ENCODE results near the gene CCDC60.

CCDC60 gene

DNA sequence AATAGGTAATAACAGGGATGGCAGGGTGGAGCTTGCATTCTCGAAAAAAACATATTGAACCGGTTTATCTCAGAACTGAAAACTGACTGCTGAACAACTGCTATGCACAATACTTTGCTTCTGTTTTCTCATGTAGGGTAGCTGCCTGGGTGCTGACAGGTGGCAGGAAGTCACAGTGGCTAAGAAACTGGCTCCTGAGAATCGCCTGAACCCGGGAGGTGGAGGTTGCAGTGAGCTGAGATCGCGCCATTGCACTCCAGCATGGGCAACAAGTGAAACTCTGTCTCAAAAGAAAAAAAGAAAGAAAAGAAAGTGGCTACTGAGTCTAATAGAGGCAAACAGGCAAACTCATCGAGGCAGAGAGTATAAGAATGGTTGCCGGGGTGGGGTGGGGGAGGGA, 113.1 kb downstream of the CCDC60 start:
- DNase-seq, result no peak

DNA sequence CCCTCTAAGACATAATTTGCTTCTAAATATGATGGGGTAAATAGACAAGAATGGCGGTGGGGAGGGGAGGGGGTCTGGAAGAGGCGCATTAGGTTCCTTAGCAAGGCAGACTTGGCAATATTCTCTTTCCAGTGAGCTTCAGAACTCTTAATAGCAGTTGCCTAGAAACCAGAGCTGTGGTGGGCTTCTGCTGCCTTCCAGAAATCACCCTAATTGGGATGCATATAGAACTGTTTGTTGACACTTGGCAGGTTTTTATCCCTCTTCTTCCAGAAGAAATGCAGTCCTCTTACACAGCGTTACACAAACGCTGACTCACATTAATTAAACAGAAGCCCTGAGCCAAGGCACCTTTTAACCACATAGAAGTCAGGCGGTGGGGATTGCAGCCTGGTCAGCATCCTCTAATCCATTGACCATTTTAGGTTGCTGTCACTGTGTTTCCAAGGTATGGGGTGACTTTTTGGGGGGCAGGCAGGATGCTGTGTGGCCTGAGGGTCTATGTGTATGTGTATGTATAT, 114.1 kb downstream of the CCDC60 start:
- peak; percentile 46 to 67 for DNase-seq

DNA sequence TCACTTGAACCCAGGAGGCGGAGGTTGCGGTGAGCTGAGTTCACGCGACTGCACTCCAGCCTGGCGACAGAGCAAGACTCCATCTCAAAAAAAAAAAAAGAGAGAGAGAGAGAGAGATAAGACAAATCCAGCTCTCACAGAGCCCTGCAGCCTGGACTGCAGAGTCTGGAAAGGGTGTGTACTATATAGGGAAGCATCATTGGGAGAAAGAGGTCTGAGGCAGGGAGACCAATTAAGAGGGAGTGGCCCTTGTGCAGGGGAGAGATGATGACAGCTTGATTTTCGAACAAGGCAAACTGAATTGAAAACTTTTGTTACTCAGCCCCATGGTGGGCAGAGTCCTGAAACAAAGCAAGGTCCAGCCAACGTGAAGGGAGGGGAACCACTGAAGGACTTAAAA, 116.2 kb downstream of the CCDC60 start:
- DNase-seq, result no peak

- DNase-seq, result no peak
These were observed 122.3 kb downstream of the CCDC60 start for GRCh38 chr12:119456824-119457223.

GRCh38 chr12:119457271-119457670, 122.7 kb downstream of the CCDC60 start:
- DNase-seq, result no peak

DNA sequence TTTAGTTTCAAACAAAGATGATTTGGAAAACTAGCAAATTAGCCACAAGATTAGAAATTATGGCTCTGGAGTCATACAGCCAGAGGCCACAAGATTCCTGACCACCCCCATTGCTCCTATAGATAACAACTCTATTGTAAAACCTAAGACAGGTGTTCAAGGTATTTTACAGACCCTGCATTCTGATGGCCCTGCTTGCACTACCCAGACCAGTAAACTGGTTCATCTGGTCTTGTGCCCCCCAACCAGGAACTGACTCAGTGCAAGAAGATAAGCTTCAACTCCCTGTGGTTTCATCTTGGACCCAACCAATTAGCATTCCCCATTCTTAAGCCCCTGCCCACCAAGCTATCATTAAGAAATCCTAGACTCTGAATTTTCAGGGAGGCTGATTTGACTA, 125.0 kb downstream of the CCDC60 start:
- DNase-seq, result no peak

DNA sequence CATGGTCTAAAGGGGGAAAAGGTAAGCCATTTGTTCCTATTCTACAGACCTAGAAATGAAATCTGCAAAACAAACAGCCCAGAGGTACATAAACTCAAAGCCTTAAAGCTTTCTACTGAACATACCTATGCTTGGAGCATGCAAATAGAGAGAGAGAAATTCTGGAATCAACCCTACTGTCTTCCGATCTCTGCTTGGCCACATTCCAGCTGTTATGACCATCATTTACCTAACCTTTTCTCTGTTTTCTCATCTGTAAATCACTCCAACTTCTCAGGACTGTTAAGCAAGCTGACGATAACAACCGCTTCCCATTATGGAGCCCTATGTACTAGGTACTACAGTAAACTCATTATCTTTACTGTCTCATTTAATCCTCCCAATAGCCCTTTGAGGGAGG, 126.3 kb downstream of the CCDC60 start:
- DNase-seq, result no peak

DNA sequence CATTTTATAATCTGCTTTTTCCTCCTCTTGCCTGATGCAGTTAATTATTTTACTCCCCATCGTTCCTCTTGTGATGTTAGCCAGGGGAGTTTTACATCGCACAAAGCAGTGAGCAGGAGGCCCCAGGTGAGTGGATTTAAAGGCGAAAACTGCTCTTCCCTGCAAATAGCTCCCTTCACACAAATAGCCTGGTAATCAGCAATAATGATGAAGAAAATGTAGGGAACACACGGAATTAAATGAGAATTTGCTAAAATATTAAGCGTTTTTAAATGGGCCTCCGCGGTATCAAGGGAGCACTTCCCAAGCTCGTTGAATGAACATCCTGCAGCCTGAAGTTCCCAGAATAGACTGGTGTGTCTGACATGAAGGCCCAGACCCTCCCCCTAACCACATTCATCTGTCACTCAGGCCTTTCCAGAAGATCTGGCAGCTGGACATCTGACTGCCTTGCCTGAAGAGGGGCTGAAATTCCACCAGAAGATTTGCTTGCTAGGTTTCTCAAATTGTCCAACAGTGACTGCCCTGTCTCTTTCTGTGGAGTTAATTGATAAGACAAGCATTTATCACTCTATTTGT, 127.2 kb downstream of the CCDC60 start:
- DNase-seq, result no peak

DNA sequence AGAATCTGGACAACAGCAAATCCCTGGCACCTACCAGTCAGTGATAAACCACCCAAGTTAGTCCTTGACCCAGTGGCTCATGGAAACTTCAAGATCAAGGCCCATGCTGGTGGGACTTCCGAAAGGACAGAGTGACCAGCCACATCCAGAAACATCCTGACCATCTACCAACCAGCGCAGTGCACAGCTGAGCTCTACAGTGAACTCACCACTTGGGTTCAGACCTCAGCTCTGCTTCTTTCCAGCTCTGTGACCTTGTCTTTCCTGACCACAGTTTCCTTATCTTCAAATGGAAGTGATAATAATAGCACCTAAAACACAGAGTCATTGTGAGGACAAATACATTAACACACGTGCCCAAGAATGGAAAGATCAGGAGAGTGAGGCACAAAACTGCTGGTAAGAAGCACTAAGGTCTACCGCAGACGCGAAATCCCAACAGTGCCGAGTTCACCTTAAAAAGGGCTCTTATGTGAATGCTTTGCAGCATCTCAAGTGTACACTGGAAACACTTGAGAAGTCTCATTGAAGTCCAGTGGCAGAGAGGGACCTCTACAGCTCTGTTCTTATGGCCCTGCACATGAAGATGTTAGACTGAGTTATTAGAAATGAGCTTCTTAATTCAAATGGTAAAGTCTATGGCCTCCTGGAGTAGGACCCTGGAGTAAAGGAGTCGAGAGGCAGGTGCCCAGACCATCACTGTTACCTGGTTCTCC, 128.8 kb downstream of the CCDC60 start:
- no peak for DNase-seq

- no peak for DNase-seq
These were observed 133.8 kb downstream of the CCDC60 start for GRCh38 chr12:119468296-119468695.

GRCh38 chr12:119475650-119476049, 141.1 kb downstream of the CCDC60 start:
- DNase-seq, result no peak

- DNase-seq, result no peak
These were observed 142.4 kb downstream of the CCDC60 start for GRCh38 chr12:119476951-119477350.

- DNase-seq, result peak in 1 of 2 experiments; percentile 10
These were observed 144.6 kb downstream of the CCDC60 start for GRCh38 chr12:119479121-119479561.

DNA sequence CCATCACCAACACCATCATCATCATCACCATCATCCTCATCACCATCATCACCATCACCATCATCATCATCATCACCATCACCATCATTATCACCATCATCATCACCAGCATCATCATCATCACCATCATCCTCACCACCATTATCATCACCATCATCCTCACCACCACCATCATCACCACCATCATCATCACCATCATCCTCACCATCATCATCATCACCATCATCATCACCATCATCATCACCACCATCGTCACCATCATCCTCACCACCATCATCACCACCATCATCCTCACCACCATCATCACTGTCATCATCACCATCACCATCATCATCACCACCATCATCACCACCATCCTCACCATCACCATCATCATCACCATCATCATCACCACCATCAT, 146.0 kb downstream of the CCDC60 start:
- no peak for DNase-seq

- DNase-seq, result no peak
These were observed 152.1 kb downstream of the CCDC60 start for GRCh38 chr12:119486599-119487154.

- no peak for DNase-seq
These were observed 157.3 kb downstream of the CCDC60 start for GRCh38 chr12:119491814-119492213.

GRCh38 chr12:119500209-119500608, 165.7 kb downstream of the CCDC60 start:
- DNase-seq, result no peak

DNA sequence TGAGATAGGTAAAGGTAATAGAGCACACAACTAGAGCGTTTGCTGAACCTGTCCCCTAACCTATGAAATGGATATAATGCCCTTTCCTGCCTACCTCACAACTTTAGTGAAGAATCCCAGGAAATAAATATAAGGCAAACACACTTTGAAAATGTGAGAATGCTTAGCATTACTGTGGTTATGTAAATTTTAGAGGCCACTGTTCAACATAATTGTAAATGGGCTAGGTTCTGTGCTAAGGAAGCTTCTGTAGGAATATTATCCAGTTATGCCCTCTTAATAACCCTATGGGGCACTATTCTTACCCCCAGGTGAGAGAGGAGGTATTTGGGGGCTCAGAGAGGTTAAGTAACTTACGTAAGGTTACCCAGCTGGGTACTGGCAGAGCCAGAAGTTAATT, 166.5 kb downstream of the CCDC60 start:
- no peak for DNase-seq

DNA sequence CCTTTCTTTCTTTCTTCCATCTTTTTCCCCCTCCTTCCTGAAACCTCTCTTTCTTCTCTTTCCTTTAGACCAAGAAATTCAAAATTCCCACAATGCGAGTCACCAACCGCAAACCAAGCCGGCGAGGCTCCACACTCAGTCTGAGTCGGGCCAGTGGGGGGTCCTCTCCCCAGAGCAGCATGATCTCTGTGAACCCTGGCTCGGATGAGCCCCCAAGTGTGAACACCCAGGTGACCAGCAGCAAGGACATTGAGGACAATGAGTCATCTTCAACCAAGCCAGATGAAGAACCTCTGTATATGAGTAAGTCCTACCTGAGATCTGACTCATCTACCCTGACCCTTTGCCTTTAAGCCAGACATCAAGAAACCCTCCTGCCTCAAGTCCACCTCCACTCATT, 170.5 kb downstream of the CCDC60 start:
- no peak for DNase-seq

DNA sequence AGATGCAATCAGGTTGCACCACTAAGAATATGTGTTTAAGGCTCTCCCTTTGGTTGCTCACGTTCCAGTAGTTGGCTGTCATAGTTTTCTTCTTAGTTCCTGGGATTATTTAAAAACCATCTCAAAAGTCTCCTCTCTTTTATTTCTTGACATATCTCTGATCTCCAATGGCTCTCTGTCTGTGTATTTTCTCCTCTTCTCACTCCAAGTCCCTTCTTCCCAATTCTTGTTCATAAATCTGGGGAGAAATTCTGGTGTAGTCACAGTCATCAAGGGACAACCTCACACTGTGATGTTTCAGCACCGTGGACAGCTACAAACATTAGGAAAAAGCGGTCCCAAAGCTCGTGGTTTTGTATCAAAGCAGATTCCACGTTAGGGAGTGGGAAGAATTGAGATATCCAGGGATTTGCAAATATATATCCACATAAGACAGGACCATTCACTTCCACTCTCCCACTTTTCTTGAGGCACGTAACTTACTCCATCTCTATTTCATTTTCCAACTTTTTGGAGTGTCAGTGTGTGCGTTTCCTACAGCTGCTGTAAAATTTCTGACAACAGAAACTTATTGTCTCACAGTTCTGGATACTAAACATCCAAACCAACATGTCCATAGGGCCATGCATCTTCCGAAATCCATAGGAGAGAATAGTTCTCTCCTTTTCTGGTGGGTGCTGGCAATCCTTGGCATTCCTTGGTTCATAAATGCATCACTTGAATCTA, 178.4 kb downstream of the CCDC60 start:
- no peak for DNase-seq

DNA sequence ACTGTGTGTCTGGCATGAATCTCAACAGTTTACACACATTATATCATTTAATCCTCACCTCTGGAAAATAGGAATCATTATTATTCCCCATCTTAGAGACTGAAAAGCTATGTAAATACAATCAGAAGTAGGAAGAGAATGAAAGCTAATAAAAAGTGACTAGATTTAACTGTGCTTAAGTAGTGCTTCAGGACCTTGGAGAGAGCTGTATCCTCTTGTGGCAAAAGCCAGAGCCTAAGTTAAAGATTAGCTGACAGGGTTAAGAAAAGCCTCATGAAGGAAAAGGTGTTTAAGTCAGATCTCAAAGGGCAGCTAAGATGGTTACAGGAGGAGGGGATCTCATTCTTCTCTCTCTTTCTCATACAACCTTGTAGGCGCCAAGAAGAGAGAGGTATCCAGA, 193.7 kb downstream of the CCDC60 start:
- DNase-seq, result no peak

DNA sequence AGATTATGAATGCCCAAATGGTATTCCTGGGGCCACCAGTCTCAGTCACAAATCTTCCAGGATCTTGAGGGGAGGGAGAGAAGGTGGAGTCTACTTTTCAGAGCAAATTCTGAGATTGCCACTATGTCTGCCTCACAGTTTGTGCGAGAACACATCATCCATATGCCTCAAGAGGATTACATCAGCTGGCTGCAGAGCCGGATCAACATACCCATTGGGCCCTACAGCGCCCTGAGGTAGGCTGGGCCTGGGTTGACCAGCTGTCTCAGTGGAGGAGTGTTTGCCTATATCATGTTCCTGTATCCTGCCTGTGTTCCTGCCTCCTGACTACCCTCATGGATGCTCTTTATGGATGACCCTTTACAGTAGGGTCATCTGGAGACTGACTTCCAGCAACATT, 205.9 kb downstream of the CCDC60 start:
- no peak for DNase-seq

DNA sequence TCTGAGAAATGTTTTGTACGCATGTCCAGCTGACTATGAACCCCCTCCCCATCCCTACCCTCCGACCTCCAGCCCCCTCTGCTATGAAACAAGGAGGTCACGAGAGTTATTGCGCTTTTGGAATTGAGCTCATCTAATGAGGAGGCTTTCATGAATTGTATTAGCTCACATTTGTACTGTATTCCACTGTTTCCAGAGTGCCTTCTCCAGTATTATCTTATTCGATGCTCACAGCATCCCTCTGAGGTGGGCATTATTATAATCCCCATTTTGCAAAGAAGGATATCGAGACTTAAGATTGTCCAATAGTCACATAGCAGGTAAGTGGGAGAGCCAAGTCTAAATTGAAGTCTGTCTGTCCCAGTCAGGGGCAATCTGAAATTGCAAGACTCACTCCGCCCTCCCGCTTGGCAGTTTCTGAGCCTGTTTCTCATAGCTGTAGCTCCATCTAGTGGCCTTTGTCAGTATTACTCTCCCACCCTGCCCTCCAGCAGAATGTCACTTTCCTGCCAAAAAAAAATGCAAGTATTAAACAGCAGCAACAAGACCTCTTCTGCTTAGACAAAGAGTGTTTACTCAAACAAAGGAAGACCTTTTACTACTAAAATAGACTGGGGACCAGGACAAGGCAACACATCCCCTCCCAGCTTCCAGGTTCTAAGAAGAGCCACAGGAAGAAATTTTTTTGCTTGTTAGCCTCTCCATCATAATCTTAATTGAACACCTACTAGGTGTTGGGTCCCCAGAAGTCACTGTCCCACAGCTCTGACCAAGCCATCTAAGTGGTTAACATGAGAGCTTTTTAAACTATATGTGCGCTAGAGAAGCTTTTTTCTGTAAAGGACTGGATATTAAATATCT, 210.5 kb downstream of the CCDC60 start:
- peak; percentile 71 to 84 for DNase-seq
